Vagina (tissue), 2 donors: Measurements from ENCODE around the gene TAF15.

Source experiments
- CTCF ChIP-seq, 3 experiments: fragments of 450-650 bp in 2 of 3; fragments of 200-600 bp in 1 of 3; sonication (generic) in 1 of 3; IDR thresholded peaks; one replicate each; pipeline ENCODE4 v1.5.1; 2017 to 2019; ENCODE audit warnings: antibody characterized with exemption in 3 of 3, mild to moderate bottlenecking in 2 of 3, moderate library complexity in 2 of 3
- POLR2A ChIP-seq, 2 donors: fragments of 450-650 bp; IDR thresholded peaks; one replicate each; pipeline ENCODE4 v1.6.1; 2017; ENCODE audit warnings: antibody characterized with exemption in 2 of 2, mild to moderate bottlenecking in 2 of 2, moderate library complexity in 2 of 2
- POLR2AphosphoS5 ChIP-seq, 2 donors: sonication (generic); formaldehyde crosslinking; IDR thresholded peaks; one replicate each; pipeline ENCODE4 v1.9.0; 2017; ENCODE audit warnings: antibody characterized with exemption in 2 of 2, mild to moderate bottlenecking in 2 of 2, low read depth in 1 of 2; ENCODE audit not compliant: insufficient read depth in 1 of 2

- TF ChIP-seq CTCF (IDR thresholded peaks at IDR 0.05) = no peak
- no peak for TF ChIP-seq POLR2A (IDR thresholded peaks at IDR 0.05)
- TF ChIP-seq POLR2AphosphoS5 (IDR thresholded peaks at IDR 0.05; ENCODE audit: insufficient read depth in 1 of 2, low read depth in 1 of 2) = no peak
Observed at GRCh38 chr17:35825206-35825605, 15.9 kb downstream of the TAF15 start.
